Ishikawa (cell line): Measurements from ENCODE around the gene FAM83E.

Experiments
- CEBPB ChIP-seq: IDR thresholded peaks from 2 replicates; pipeline ENCODE4 v1.6.1; 2012
- CREB1 ChIP-seq: IDR thresholded peaks from 2 replicates; pipeline ENCODE4 v1.6.1; 2012; ENCODE audit warnings: low read depth
- EGR1 ChIP-seq: IDR thresholded peaks from 2 replicates; pipeline ENCODE4 v1.6.1; 2012
- EP300 ChIP-seq: IDR thresholded peaks from 2 replicates; pipeline ENCODE4 v1.6.1; 2012; ENCODE audit warnings: borderline replicate concordance
- FOXM1 ChIP-seq: IDR thresholded peaks from 2 replicates; pipeline ENCODE4 v1.6.1; 2012; ENCODE audit warnings: low read depth, borderline replicate concordance
- MAX ChIP-seq: IDR thresholded peaks from 2 replicates; pipeline ENCODE4 v1.6.1; 2012
- RAD21 ChIP-seq: IDR thresholded peaks from 2 replicates; pipeline ENCODE4 v1.6.1; 2012; ENCODE audit warnings: low read depth
- REST ChIP-seq: IDR thresholded peaks from 2 replicates; pipeline ENCODE4 v1.6.1; 2012; ENCODE audit warnings: low read depth, mild to moderate bottlenecking
- TAF1 ChIP-seq: IDR thresholded peaks from 2 replicates; pipeline ENCODE4 v1.6.1; 2012; ENCODE audit warnings: low read depth, mild to moderate bottlenecking
- TEAD4 ChIP-seq: IDR thresholded peaks from 2 replicates; pipeline ENCODE4 v1.6.1; 2012
- USF1 ChIP-seq: IDR thresholded peaks from 2 replicates; pipeline ENCODE4 v1.6.1; 2012
- YY1 ChIP-seq: IDR thresholded peaks from 2 replicates; pipeline ENCODE4 v1.6.1; 2012; ENCODE audit warnings: low read depth

- TF ChIP-seq EGR1 (no peak), CREB1 (no peak; the same call in 1 of the 2 replicates), YY1 (no peak), CEBPB (no peak), TAF1 (no peak), REST (no peak), RAD21 (no peak), MAX (no peak), EP300 (no peak), TEAD4 (no peak), USF1 (no peak), FOXM1 (no peak)
These were observed 8.7 kb upstream of the FAM83E start for GRCh38 chr19:48623556-48624066.
